Gastrocnemius medialis (tissue), 4 donors: ENCODE data around the gene KRTAP5-5. TPM values are rescaled to one million over a fixed set of nuclear protein-coding genes. Genes with fewer than 3 reads are reported as not detected.
"Not testable (repeated sequence)": the region's sequence is repeated elsewhere in the genome, so short reads cannot be mapped to it uniquely, and the experiment has no call there.

Experiments
- ATAC-seq, 2 donors: fragments of 150-250 bp; one replicate each; pipeline ENCODE4 v1.9.1; 2016
- DNase-seq, 2 donors: peaks; one replicate each; pipeline ENCODE4 v3.0.0-alpha.2; 2019
- H3K27ac ChIP-seq, 4 donors: fragments of 200-600 bp; sonication (generic); 1 replicate in 1 of 4; 2 replicates in 3 of 4; pipeline ENCODE4 v1.5.1; 2016 to 2018; ENCODE audit warnings: mild to moderate bottlenecking in 2 of 4, moderate library complexity in 1 of 4
- H3K27me3 ChIP-seq, 3 donors: fragments of 200-600 bp; sonication (generic) in 2 of 3; 1 replicate in 1 of 3; 2 replicates in 2 of 3; pipeline versions ENCODE4 v1.5.1 to v1.6.0; 2016 to 2019; ENCODE audit warnings: mild to moderate bottlenecking in 1 of 3, moderate library complexity in 1 of 3
- H3K36me3 ChIP-seq, 2 donors: fragments of 200-600 bp; sonication (generic) in 1 of 2; one replicate each; pipeline ENCODE4 v1.5.1; 2017 to 2018
- H3K4me1 ChIP-seq, 2 donors: fragments of 200-600 bp; sonication (generic) in 1 of 2; one replicate each; pipeline ENCODE4 v1.5.1; 2016 to 2017; ENCODE audit warnings: mild to moderate bottlenecking in 2 of 2
- H3K4me3 ChIP-seq, 4 donors: fragments of 200-600 bp; sonication (generic) in 3 of 4; 1 replicate in 1 of 4; 2 replicates in 3 of 4; pipeline ENCODE4 v1.5.1; 2016 to 2019; ENCODE audit warnings: mild to moderate bottlenecking in 2 of 4
- H3K9me3 ChIP-seq, 3 donors: fragments of 200-600 bp; sonication (generic) in 2 of 3; 1 replicate in 1 of 3; 2 replicates in 2 of 3; pipeline ENCODE4 v1.5.1; 2016 to 2019
- POLR2A ChIP-seq, 2 donors: fragments of 450-650 bp; IDR thresholded peaks; one replicate each; pipeline ENCODE4 v1.6.1; 2017; ENCODE audit warnings: antibody characterized with exemption in 2 of 2, mild to moderate bottlenecking in 2 of 2, moderate library complexity in 2 of 2
- in situ Hi-C, 4 donors: fragments of 200-750 bp; cut with MboI; loops; one replicate each; pipeline versions ENCODE4 v1.15.0 to v1.8.0; 2017; ENCODE audit warnings: low sequenced_read_pairs in 4 of 4
- intact Hi-C: fragments of 100-400 bp; cut with DNase I; formaldehyde crosslinking; loops from one replicate; pipeline ENCODE4 v1.15.1; 2023; ENCODE audit warnings: low total_unique reads
- total RNA-seq, 4 donors: library from RNA; depleted of rRNA; stranded (reverse); fragments of >200 nt; gene quantifications; one replicate each; pipeline versions ENCODE4 v1.1.0 to v1.2.3, GENCODE V29; 2016
- TF ChIP-seq, protein P1 (sequence below), 5 experiments: fragments of 450-650 bp in 3 of 5; fragments of 200-600 bp in 2 of 5; sonication (generic) in 2 of 5; IDR thresholded peaks in 4 of 5; conservative IDR thresholded peaks in 1 of 5; 1 replicate in 4 of 5; 2 replicates in 1 of 5; pipeline ENCODE4 v1.5.1; 2016 to 2019; ENCODE audit warnings: antibody characterized with exemption in 5 of 5, mild to moderate bottlenecking in 3 of 5, moderate library complexity in 3 of 5

The KRTAP5-5 gene
- total RNA-seq, 4 donors from 2014 or later, result not detected

- no peaks in the 10 kb centered on the region for H3K9me3 ChIP-seq
- no peak overlapping the region for H3K27ac ChIP-seq
- no peaks in the 10 kb centered on the region for H3K36me3 ChIP-seq
- TF ChIP-seq, protein P1, sequence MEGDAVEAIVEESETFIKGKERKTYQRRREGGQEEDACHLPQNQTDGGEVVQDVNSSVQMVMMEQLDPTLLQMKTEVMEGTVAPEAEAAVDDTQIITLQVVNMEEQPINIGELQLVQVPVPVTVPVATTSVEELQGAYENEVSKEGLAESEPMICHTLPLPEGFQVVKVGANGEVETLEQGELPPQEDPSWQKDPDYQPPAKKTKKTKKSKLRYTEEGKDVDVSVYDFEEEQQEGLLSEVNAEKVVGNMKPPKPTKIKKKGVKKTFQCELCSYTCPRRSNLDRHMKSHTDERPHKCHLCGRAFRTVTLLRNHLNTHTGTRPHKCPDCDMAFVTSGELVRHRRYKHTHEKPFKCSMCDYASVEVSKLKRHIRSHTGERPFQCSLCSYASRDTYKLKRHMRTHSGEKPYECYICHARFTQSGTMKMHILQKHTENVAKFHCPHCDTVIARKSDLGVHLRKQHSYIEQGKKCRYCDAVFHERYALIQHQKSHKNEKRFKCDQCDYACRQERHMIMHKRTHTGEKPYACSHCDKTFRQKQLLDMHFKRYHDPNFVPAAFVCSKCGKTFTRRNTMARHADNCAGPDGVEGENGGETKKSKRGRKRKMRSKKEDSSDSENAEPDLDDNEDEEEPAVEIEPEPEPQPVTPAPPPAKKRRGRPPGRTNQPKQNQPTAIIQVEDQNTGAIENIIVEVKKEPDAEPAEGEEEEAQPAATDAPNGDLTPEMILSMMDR (IDR thresholded peaks at IDR 0.05 in 4 of 5, conservative IDR thresholded peaks at IDR 0.05 in 1 of 5), result no peak
- TF ChIP-seq POLR2A (IDR thresholded peaks at IDR 0.05), result no peak
- H3K4me1 ChIP-seq, result no peaks in the 10 kb centered on the region
- in situ Hi-C loops (no loop called here), intact Hi-C loops (no loop called here)
- H3K4me3 ChIP-seq, result no peak overlapping the region
- DNase-seq (no peak), ATAC-seq (no peak)
- peaks cover 0 to 3% (median 0%) of the 10 kb centered on the region in 3 donors for H3K27me3 ChIP-seq
These were observed 15.8 kb downstream of the KRTAP5-5 start for GRCh38 chr11:1645357-1645821.

- H3K36me3 ChIP-seq, in situ Hi-C loops, H3K4me3 ChIP-seq, DNase-seq, intact Hi-C loops, H3K27ac ChIP-seq, H3K4me1 ChIP-seq, ATAC-seq, H3K9me3 ChIP-seq, H3K27me3 ChIP-seq: not testable (repeated sequence)
These were observed 17.0 kb downstream of the KRTAP5-5 start for GRCh38 chr11:1646540-1646939.

- no peak overlapping the region for H3K27ac ChIP-seq
- intact Hi-C loops, result no loop called here
- in situ Hi-C loops, result no loop called here
- no peaks in the 10 kb centered on the region for H3K4me1 ChIP-seq
- H3K9me3 ChIP-seq, result no peaks in the 10 kb centered on the region
- ATAC-seq, result no peak
- no peak overlapping the region for H3K4me3 ChIP-seq
- TF ChIP-seq, protein P1 (IDR thresholded peaks at IDR 0.05 in 4 of 5, conservative IDR thresholded peaks at IDR 0.05 in 1 of 5), result no peak
- TF ChIP-seq POLR2A (IDR thresholded peaks at IDR 0.05), result no peak
- DNase-seq, result no peak
- H3K27me3 ChIP-seq, result no peaks in the 10 kb centered on the region
- no peaks in the 10 kb centered on the region for H3K36me3 ChIP-seq
These were observed 18.5 kb downstream of the KRTAP5-5 start for GRCh38 chr11:1647901-1648652.

- H3K27ac ChIP-seq, result no peak overlapping the region
- no peaks in the 10 kb centered on the region for H3K4me1 ChIP-seq
- H3K9me3 ChIP-seq, result no peaks in the 10 kb centered on the region
- ATAC-seq (no peak), DNase-seq (no peak)
- H3K4me3 ChIP-seq, result no peak overlapping the region
- H3K27me3 ChIP-seq, result no peaks in the 10 kb centered on the region
- in situ Hi-C loops, result no loop called here
- no peak for TF ChIP-seq POLR2A (IDR thresholded peaks at IDR 0.05)
- TF ChIP-seq, protein P1 (IDR thresholded peaks at IDR 0.05 in 4 of 5, conservative IDR thresholded peaks at IDR 0.05 in 1 of 5), result no peak
- H3K36me3 ChIP-seq, result no peaks in the 10 kb centered on the region
- intact Hi-C loops, result no loop called here
These were observed 19.3 kb downstream of the KRTAP5-5 start for GRCh38 chr11:1648653-1649420.
